Calu3 (cell line): Measurements from ENCODE around the gene KIF2C. TPM values are rescaled to one million over a fixed set of nuclear protein-coding genes. Genes with fewer than 3 reads are reported as not detected.

ENCODE experiments used
- BruUV-seq: library from RNA; stranded (reverse); fragments of 400-500 nt; replicated peaks from 2 replicates; lab custom pipeline; 2021; lab: Mats Ljungman, UMichigan
- CTCF ChIA-PET: fragments of 300-600 bp; sonication (Branson Sonifier 250); formaldehyde crosslinking; loops from one replicate; lab custom pipeline; 2022; ENCODE audit warnings: antibody characterized with exemption; lab: Charles Lee
- DNase-seq: peaks from one replicate; pipeline ENCODE4 v3.0.0; 2022
- H3K27ac Mint-ChIP-seq: one replicate; pipeline ENCODE4 v1.8.0; 2022; ENCODE audit warnings: mixed read lengths; ENCODE audit not compliant: unreplicated experiment
- H3K27me3 Mint-ChIP-seq: one replicate; pipeline ENCODE4 v1.8.0; 2022; ENCODE audit warnings: mixed read lengths; ENCODE audit not compliant: unreplicated experiment
- H3K36me3 Mint-ChIP-seq: one replicate; pipeline ENCODE4 v1.8.0; 2022; ENCODE audit warnings: mild to moderate bottlenecking, moderate library complexity, mixed read lengths; ENCODE audit not compliant: insufficient read depth, unreplicated experiment
- H3K4me1 Mint-ChIP-seq: one replicate; pipeline ENCODE4 v1.8.0; 2022; ENCODE audit warnings: mild to moderate bottlenecking, low read depth, mixed read lengths; ENCODE audit not compliant: unreplicated experiment
- H3K4me3 Mint-ChIP-seq: one replicate; pipeline ENCODE4 v1.8.0; 2022; ENCODE audit warnings: mild to moderate bottlenecking, low read depth, moderate library complexity, mixed read lengths; ENCODE audit not compliant: unreplicated experiment
- H3K9me3 Mint-ChIP-seq: one replicate; pipeline ENCODE4 v1.8.0; 2022; ENCODE audit warnings: low read depth, mixed read lengths; ENCODE audit not compliant: unreplicated experiment
- CTCF ChIP-seq: fragments of 200-600 bp; IDR thresholded peaks from one replicate; pipeline ENCODE4 v1.8.0; 2022; ENCODE audit warnings: antibody characterized with exemption; ENCODE audit not compliant: unreplicated experiment
- intact Hi-C: fragments of 100-400 bp; cut with micrococcal nuclease; formaldehyde crosslinking; loops from one replicate; pipeline ENCODE4 v1.10.0; 2022; ENCODE audit not compliant: unreplicated experiment
- total RNA-seq: library from RNA; stranded (reverse); gene quantifications from 2 replicates; pipeline ENCODE4 v1.2.3, GENCODE V29; 2022

KIF2C gene
- total RNA-seq, 1 experiment from 2014 or later: 67.6 TPM

GRCh38 chr1:44723496-44724295 is 15.9 kb upstream of the KIF2C start:
- Mint-ChIP-seq H3K4me1 (peaks cover 30% of the 10 kb centered on the region), H3K27me3 (no peaks in the 10 kb centered on the region), H3K36me3 (peaks cover 25% of the 10 kb centered on the region), H3K4me3 (no peak overlapping the region), H3K9me3 (no peaks in the 10 kb centered on the region), H3K27ac (peak overlapping the region; percentile 52)
- intact Hi-C loops: no loop called here
- no peak for TF ChIP-seq CTCF
- CTCF ChIA-PET: no interaction called here
- no peak for DNase-seq
- no TSS peak for BruUV-seq

- Mint-ChIP-seq H3K27ac (no peak overlapping the region), H3K4me3 (no peak overlapping the region), H3K27me3 (no peaks in the 10 kb centered on the region), H3K4me1 (peaks cover 32% of the 10 kb centered on the region), H3K9me3 (no peaks in the 10 kb centered on the region), H3K36me3 (peaks cover 29% of the 10 kb centered on the region)
- no peak for TF ChIP-seq CTCF
- no TSS peak for BruUV-seq
- no peak for DNase-seq
- intact Hi-C loops: no loop called here
- CTCF ChIA-PET: no interaction called here
These were observed 15.2 kb upstream of the KIF2C start for GRCh38 chr1:44724296-44724954.

GRCh38 chr1:44724955-44725698 is 14.5 kb upstream of the KIF2C start:
- intact Hi-C loops: no loop called here
- TF ChIP-seq CTCF: no peak
- Mint-ChIP-seq H3K9me3 (no peaks in the 10 kb centered on the region), H3K4me3 (no peak overlapping the region), H3K27me3 (no peaks in the 10 kb centered on the region), H3K4me1 (peaks cover 28% of the 10 kb centered on the region), H3K36me3 (peaks cover 31% of the 10 kb centered on the region), H3K27ac (no peak overlapping the region)
- no TSS peak for BruUV-seq
- DNase-seq: no peak
- CTCF ChIA-PET: interaction anchor here (0.7 kb wide), 1 partner anchor 921 kb away, joined by 9 read pairs; no protein-coding TSS in a partner anchor

GRCh38 chr1:44730741-44731512 is 8.7 kb upstream of the KIF2C start, which contains the start of gene RNU5D-1:
RNU5D-1 (minus strand) TSS chr1:44731170.
- Mint-ChIP-seq H3K27ac (peak within 1 kb of the TSS; percentile 100), H3K4me1 (peaks cover 19% of the 10 kb centered on the region), H3K36me3 (peaks cover 20% of the 10 kb centered on the region), H3K27me3 (no peaks in the 10 kb centered on the region), H3K4me3 (peak within 1 kb of the TSS; percentile 58), H3K9me3 (no peaks in the 10 kb centered on the region)
- DNase-seq: peak; percentile 96
- intact Hi-C loops: loop anchor here (1.0 kb wide), 1 partner anchor 8 kb away; the partner anchor contains the start of gene KIF2C
- CTCF ChIA-PET: interaction anchor here (1.0 to 1.7 kb wide), 4 partner anchors 9 to 573 kb away, joined by 3 to 11 read pairs (median 4); no protein-coding TSS in a partner anchor
- TF ChIP-seq CTCF: peak; percentile 74
- BruUV-seq: TSS peak; percentile 100
